ENCODE measurements around the gene GNAZ.

The GNAZ gene

DNA sequence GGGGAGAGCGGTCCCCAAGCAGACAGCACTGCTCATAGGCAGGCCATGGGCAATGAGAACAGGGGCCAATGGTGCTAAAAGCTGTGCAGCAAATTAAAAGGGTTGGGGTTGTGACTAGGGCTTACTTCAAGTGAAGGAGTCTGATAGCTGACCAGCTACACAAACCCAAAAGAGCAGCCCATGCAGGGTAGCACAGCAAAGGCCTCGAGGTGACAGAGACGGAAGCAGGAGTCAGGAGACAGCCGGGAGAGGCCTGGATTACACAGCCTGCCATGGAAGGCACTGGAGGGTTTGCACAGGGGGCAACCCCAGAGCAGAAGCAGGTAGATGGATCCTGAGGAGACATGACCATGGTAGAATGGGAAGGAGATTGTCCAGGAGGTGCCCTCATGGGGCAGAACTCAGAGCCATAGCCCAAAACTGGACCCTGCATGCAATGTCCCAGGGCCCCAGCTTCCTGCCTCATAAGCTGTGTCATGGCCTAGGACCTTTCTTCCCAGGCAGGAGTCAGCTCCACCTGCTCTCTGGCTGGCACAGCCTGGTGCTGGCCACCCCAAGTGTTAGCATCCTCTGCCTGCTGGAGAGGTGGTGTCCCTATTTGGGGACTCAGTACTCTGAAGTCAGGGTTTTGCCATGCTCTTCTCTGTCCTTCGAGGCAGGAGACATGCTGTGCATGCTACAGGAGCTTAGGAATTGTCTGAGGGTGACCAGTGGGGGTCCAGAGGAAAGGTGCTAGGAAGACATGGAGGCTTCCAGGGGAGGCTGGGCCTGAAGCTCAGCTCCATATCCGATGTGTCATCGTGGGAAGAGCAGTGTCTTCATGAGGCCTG lies 38.1 kb downstream of the GNAZ start:
- Histone ChIP-seq H3K9me3 (replicated peaks; ENCODE audit: insufficient read depth, low read length) (no peaks in the 10 kb centered on the region), H4K20me1 (ENCODE audit: insufficient read depth, low read length) (no peaks in the 10 kb centered on the region), H3K4me2 (ENCODE audit: low read depth, low read length) (no peak overlapping the region), H3K79me2 (ENCODE audit: low read length) (no peaks in the 10 kb centered on the region), H3K27me3 (replicated peaks; ENCODE audit: insufficient read depth, low read length) (no peaks in the 10 kb centered on the region), H3K9me2 (replicated peaks; ENCODE audit: insufficient read depth, low read length) (no peaks in the 10 kb centered on the region), H3F3A (ENCODE audit: insufficient read depth, low read length) (no peaks in the 10 kb centered on the region), H3K4me3 (ENCODE audit: low read length) (no peak overlapping the region), H3K27ac (ENCODE audit: low read length) (no peak overlapping the region), H3K4me1 (ENCODE audit: low read length) (no peaks in the 10 kb centered on the region), H3K36me3 (replicated peaks; ENCODE audit: insufficient read depth, low read length) (no peaks in the 10 kb centered on the region), H2AFZ (ENCODE audit: low read length) (no peak overlapping the region), H3K9ac (ENCODE audit: low read length) (no peak overlapping the region)
- TF ChIP-seq EZH2 (optimal IDR thresholded peaks at IDR 0.05; ENCODE audit: low read depth, low read length) (no peak), EZH2phosphoT487 (IDR thresholded peaks at IDR 0.05; ENCODE audit: low read length) (no peak)
- TF ChIP-seq, protein P1, sequence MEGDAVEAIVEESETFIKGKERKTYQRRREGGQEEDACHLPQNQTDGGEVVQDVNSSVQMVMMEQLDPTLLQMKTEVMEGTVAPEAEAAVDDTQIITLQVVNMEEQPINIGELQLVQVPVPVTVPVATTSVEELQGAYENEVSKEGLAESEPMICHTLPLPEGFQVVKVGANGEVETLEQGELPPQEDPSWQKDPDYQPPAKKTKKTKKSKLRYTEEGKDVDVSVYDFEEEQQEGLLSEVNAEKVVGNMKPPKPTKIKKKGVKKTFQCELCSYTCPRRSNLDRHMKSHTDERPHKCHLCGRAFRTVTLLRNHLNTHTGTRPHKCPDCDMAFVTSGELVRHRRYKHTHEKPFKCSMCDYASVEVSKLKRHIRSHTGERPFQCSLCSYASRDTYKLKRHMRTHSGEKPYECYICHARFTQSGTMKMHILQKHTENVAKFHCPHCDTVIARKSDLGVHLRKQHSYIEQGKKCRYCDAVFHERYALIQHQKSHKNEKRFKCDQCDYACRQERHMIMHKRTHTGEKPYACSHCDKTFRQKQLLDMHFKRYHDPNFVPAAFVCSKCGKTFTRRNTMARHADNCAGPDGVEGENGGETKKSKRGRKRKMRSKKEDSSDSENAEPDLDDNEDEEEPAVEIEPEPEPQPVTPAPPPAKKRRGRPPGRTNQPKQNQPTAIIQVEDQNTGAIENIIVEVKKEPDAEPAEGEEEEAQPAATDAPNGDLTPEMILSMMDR (IDR thresholded peaks at IDR 0.05; ENCODE audit: low read length) = no peak
- DNase-seq = no peak

DNA sequence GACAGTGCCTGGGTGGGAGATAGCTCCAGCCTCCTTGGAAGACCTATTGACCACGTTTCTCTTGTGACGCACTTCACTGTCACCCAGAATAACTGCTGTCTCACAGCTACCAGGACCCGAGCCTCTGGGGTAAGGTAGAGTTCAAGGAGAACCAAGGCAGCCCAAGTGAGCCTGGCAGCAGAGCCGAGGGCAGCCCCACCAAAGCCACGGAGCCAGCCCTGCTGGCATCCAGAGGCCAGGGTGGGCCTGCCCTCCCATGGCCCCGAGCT lies 38.7 kb downstream of the GNAZ start:
- no peaks in the 10 kb centered on the region for H3K36me3 ChIP-seq (replicated peaks; ENCODE audit: insufficient read depth, low read length)
- no peak overlapping the region for H3K27ac ChIP-seq (ENCODE audit: low read length)
- no peaks in the 10 kb centered on the region for H3K9me2 ChIP-seq (replicated peaks; ENCODE audit: insufficient read depth, low read length)
- DNase-seq = no peak
- no peaks in the 10 kb centered on the region for H4K20me1 ChIP-seq (ENCODE audit: insufficient read depth, low read length)
- H3K4me2 ChIP-seq (ENCODE audit: low read depth, low read length) = no peak overlapping the region
- H3K79me2 ChIP-seq (ENCODE audit: low read length) = no peaks in the 10 kb centered on the region
- H2AFZ ChIP-seq (ENCODE audit: low read length) = no peak overlapping the region
- H3K4me3 ChIP-seq (ENCODE audit: low read length) = no peak overlapping the region
- no peak for TF ChIP-seq EZH2 (optimal IDR thresholded peaks at IDR 0.05; ENCODE audit: low read depth, low read length)
- TF ChIP-seq, protein P1 (IDR thresholded peaks at IDR 0.05; ENCODE audit: low read length) = no peak
- no peak for TF ChIP-seq EZH2phosphoT487 (IDR thresholded peaks at IDR 0.05; ENCODE audit: low read length)
- no peaks in the 10 kb centered on the region for H3F3A ChIP-seq (ENCODE audit: insufficient read depth, low read length)
- no peak overlapping the region for H3K9ac ChIP-seq (ENCODE audit: low read length)
- H3K4me1 ChIP-seq (ENCODE audit: low read length) = no peaks in the 10 kb centered on the region
- H3K9me3 ChIP-seq (replicated peaks; ENCODE audit: insufficient read depth, low read length) = no peaks in the 10 kb centered on the region
- no peaks in the 10 kb centered on the region for H3K27me3 ChIP-seq (replicated peaks; ENCODE audit: insufficient read depth, low read length)

DNA sequence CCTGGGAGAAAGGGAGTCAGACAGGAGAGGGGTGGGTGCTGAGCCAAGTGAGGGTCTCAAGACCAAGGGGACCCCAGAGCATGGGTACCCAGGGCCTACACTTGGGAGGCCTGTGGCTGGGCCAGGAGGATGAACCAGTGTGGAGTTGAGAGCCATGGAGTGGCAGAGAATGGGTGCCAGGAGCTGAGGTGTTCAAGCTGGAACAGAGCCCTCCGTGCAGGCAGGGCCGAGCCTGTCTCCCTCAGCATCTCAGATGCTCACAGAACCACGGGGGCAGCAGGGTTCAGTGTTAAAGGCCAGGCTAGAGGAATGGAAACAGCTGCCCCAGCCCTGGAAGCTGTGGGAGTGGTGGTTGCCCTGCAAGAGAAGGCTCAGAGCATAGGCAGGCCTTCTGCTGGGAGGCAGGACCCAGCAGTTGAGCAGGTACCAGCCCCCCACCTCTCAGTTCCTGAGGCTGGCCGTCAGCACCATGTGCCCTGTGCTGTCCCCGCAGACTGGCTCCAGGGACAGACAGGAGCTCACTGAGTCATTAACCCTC lies 39.2 kb downstream of the GNAZ start:
- no peaks in the 10 kb centered on the region for H3K79me2 ChIP-seq (ENCODE audit: low read length)
- no peaks in the 10 kb centered on the region for H3K4me1 ChIP-seq (ENCODE audit: low read length)
- H3K9me3 ChIP-seq (replicated peaks; ENCODE audit: insufficient read depth, low read length) = no peaks in the 10 kb centered on the region
- H3K27ac ChIP-seq (ENCODE audit: low read length) = no peak overlapping the region
- no peak overlapping the region for H2AFZ ChIP-seq (ENCODE audit: low read length)
- H3K27me3 ChIP-seq (replicated peaks; ENCODE audit: insufficient read depth, low read length) = no peaks in the 10 kb centered on the region
- no peaks in the 10 kb centered on the region for H4K20me1 ChIP-seq (ENCODE audit: insufficient read depth, low read length)
- no peak overlapping the region for H3K9ac ChIP-seq (ENCODE audit: low read length)
- DNase-seq = no peak
- no peak for TF ChIP-seq EZH2 (optimal IDR thresholded peaks at IDR 0.05; ENCODE audit: low read depth, low read length)
- TF ChIP-seq, protein P1 (IDR thresholded peaks at IDR 0.05; ENCODE audit: low read length) = no peak
- no peak for TF ChIP-seq EZH2phosphoT487 (IDR thresholded peaks at IDR 0.05; ENCODE audit: low read length)
- H3K9me2 ChIP-seq (replicated peaks; ENCODE audit: insufficient read depth, low read length) = no peaks in the 10 kb centered on the region
- no peak overlapping the region for H3K4me3 ChIP-seq (ENCODE audit: low read length)
- no peak overlapping the region for H3K4me2 ChIP-seq (ENCODE audit: low read depth, low read length)
- H3K36me3 ChIP-seq (replicated peaks; ENCODE audit: insufficient read depth, low read length) = no peaks in the 10 kb centered on the region
- H3F3A ChIP-seq (ENCODE audit: insufficient read depth, low read length) = no peaks in the 10 kb centered on the region
